IPS-15b (cell line): Measurements from ENCODE around the gene GYPE.
"Not testable (repeated sequence)": the region's sequence is repeated elsewhere in the genome, so short reads cannot be mapped to it uniquely, and the experiment has no call there.

ENCODE experiments used
- H3K27me3 ChIP-seq: one replicate; pipeline ENCODE4 v1.6.1; 2013; ENCODE audit warnings: low read length; ENCODE audit not compliant: control insufficient read depth, insufficient read depth
- H3K36me3 ChIP-seq: one replicate; pipeline ENCODE4 v1.6.1; 2013; ENCODE audit warnings: low read length; ENCODE audit not compliant: control insufficient read depth, insufficient read depth
- H3K4me1 ChIP-seq: one replicate; pipeline ENCODE4 v1.6.1; 2013; ENCODE audit warnings: mild to moderate bottlenecking, low read length; ENCODE audit not compliant: control insufficient read depth, insufficient read depth
- H3K4me3 ChIP-seq: one replicate; pipeline ENCODE4 v1.5.1; 2013; ENCODE audit warnings: low read depth, low read length
- H3K9ac ChIP-seq: one replicate; pipeline ENCODE4 v1.6.1; 2013; ENCODE audit warnings: low read depth, mild to moderate bottlenecking, low read length
- H3K9me3 ChIP-seq: one replicate; pipeline ENCODE4 v1.6.1; 2013; ENCODE audit warnings: mild to moderate bottlenecking, low read length; ENCODE audit not compliant: control insufficient read depth, insufficient read depth

The GYPE gene

DNA sequence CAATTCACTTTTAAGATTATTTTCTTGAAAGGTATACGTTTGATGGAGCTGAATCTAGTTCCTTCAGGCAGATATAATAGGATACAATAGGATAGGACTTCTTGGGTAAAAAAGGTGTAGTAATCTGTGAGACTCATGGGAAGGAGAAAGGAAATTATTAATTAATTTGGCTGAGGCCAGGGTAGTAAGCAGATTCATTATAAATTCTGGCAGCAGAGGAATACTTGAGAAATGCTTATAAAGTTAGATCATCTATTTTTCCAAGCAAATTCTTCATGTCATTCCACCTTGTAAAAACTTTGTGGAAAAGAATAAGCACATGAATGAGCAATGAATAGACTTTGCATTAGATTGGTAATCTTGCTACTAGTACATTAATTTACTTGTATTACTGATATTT is 46.9 kb downstream of the GYPE start:
- H3K9me3 ChIP-seq: no peaks in the 10 kb centered on the region
- no peak overlapping the region for H3K9ac ChIP-seq
- H3K27me3 ChIP-seq: no peaks in the 10 kb centered on the region
- H3K36me3 ChIP-seq: no peaks in the 10 kb centered on the region
- no peak overlapping the region for H3K4me3 ChIP-seq
- H3K4me1 ChIP-seq: no peaks in the 10 kb centered on the region

DNA sequence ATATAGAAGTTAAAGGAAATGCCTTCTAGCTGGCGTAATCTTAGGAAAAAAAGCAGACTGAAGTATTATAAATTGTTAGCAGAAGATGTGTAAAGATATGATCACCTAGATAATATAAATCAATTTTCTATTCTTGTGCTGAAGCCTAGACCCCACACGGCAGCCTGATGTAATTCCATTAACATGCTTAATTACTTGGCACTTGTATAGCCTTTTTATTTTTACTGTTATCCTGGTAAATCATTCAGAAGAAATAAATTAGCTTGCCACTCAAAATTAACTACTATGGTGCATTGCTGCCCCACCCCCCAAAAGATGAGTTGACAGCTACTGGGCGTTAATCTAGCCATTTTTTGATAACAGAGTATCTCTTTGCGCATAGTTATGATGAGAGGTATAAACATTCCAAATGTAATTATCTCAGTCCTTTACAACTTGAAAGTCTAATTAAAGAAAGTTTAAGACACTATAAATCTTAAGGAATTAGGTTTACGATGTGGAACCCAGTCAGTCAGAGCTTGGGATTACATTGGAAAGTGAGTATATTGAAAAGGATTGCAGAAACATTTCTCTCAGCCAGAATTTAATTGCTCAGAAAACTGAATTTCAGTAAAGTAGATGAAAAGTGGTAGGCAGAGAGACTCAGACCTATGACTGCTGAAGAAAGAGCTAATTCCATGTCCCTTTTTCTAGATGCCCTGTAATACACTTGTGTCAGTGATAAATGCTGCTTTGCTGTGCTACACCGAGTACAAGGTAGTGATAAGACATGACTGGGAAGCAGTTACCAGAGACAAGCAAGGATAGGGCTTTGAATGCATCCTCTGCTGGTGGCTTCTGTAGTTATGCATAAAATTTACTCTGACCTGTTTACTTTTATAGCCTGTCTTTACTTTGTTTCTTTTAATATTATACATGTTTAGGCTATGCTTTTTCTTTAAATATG is 47.7 kb downstream of the GYPE start:
- not testable (repeated sequence) for H3K9me3 ChIP-seq, H3K36me3 ChIP-seq, H3K4me1 ChIP-seq, H3K9ac ChIP-seq, H3K27me3 ChIP-seq, H3K4me3 ChIP-seq

DNA sequence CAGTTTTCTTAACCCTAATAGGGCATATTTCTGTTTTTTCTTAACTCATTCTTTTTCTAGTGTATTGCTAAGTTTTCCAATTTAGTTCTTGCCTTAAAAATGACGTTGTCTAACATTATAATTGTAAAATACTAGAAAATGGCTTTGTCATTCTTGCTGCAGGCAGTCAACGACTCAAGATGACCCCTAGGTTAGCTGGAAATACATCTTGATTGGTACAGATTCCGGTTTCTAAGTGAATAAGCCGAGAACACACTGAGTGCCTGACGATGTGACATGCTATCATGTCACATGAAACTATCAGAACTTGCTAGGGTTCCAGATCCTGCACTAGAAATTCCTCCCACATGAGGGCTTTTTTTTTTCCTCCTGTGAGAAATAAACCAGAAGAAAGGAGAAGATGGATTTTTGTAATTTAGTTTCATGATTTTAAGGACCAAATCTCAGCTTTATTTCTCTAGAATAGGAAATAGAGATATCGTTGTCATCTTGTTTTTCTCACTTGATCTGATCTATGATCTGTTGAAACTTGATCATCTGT is 49.3 kb downstream of the GYPE start:
- not testable (repeated sequence) for H3K9me3 ChIP-seq, H3K36me3 ChIP-seq, H3K4me3 ChIP-seq

DNA sequence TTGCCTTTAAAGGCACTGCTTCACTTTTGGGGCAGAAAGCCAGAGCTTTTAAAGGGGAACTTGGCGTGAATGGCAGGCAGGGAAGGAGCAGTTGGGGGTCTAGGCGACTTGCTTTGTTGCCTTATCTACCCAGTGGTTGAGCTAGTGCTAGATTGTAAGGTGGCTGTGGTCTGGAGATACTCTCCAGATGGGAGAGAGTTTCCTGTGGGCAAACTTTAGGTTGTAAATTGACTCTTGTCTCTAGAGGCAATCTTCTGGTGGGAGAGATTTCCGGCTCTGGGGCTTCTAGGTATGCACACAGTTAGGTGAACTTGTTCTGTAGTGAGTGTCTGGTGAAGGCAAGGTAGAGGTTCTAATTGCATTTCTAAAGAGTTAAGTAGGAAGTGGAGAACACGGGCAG is 50.7 kb downstream of the GYPE start:
- H3K9me3 ChIP-seq, H3K4me3 ChIP-seq, H3K9ac ChIP-seq, H3K4me1 ChIP-seq, H3K36me3 ChIP-seq, H3K27me3 ChIP-seq: not testable (repeated sequence)

More for the DNA sequence above, 49.3 kb downstream of the GYPE start:
- H3K27me3 ChIP-seq, H3K9ac ChIP-seq, H3K4me1 ChIP-seq: not testable (repeated sequence)

DNA sequence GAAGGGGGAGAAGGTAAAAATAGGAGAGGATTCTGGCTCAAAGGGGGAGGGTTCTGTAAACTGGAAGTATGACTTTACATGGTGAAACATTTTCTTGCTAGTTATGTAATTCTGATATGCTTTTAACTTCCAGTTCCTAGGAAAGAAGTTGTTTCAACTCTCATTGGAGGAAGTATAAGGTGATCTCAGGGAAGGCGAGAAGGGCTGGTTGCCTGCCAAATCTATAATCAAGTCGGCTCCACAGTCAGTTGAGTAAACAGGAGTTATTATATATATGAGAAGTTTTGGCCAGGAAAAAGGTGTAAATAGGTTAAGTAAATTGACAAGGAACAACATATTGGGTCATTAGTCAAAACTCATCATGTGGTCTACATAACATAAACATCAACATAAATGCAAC is 56.1 kb downstream of the GYPE start:
- not testable (repeated sequence) for H3K4me1 ChIP-seq, H3K36me3 ChIP-seq, H3K9ac ChIP-seq, H3K27me3 ChIP-seq, H3K9me3 ChIP-seq, H3K4me3 ChIP-seq

DNA sequence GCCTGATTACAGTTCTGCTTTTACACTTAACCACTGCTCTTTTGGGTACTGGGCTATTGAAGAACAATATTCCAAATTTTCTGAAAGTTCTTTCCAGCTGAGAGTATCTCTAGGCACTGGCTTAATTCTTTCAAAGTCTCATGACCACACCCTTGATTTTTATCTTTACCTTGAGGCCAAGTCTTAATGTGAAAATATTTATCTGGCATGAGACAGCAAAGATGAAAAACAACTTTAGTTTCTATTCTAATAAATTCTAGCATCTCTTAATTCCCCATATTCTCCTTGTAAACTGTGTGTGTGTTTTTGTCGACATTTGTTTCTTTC is 61.9 kb downstream of the GYPE start:
- not testable (repeated sequence) for H3K4me3 ChIP-seq, H3K4me1 ChIP-seq, H3K9ac ChIP-seq, H3K27me3 ChIP-seq, H3K9me3 ChIP-seq, H3K36me3 ChIP-seq

DNA sequence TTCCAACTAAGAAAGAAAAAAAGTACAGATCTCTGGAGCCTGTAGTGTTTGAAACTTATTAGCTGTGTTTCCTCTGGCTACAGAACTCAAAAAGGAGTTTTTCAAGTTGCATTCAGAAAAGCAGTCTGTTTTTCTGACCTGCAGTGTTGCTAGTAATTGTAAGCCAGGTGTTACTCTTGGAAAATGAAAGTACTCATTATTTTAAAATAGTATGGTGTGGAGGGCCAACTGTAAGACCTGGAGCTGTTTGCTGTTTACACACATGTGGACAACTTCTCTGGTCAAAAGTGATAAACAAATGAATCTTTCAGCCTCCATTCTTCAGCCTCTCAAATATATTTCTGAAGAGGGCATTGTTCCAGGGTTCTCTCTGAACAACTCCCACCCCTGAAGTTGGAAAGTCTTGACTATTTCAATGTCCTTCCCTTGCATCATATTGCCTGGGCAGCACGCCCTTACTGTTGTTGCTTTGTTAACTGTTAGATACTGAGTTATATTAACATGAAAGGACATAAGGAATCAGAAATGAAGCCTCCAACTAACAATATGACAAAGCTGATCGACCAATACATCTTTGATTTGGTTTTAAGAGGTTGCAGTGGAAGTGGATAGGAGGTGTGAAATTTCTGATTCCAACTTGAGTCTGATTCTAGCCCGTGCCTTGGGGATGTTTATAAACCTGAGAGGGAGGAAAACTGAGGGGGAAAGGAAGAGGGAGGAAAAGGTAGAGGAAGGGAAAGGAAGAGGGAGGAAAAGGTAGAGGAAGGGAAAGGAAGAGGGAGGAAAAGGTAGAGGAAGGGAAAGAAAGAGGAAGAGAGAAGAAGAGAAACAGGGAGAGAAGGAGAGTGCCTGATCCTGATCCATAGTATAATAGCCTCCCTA is 62.5 kb downstream of the GYPE start:
- not testable (repeated sequence) for H3K9me3 ChIP-seq, H3K4me3 ChIP-seq, H3K36me3 ChIP-seq, H3K27me3 ChIP-seq, H3K4me1 ChIP-seq, H3K9ac ChIP-seq

DNA sequence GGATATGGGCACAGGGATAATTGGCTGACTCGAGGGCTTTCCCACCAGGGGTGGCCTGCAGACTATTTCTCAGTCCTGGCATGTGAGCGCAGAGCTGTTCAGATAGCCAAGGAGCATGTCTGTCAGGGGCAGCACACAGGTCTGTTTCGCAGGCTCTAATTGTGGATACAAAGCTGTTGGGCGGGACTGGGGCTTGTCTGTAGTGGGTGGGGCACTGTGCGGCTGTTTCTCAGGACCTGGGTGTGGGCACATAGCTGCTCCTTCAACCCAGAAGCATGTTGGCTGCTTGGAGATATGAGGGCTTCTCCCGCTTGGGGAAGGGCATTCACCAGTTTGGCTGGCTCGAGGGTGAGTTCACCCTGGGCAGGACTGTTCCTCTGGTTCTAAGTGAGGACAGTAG is 65.9 kb downstream of the GYPE start:
- H3K27me3 ChIP-seq: not testable (repeated sequence)

DNA sequence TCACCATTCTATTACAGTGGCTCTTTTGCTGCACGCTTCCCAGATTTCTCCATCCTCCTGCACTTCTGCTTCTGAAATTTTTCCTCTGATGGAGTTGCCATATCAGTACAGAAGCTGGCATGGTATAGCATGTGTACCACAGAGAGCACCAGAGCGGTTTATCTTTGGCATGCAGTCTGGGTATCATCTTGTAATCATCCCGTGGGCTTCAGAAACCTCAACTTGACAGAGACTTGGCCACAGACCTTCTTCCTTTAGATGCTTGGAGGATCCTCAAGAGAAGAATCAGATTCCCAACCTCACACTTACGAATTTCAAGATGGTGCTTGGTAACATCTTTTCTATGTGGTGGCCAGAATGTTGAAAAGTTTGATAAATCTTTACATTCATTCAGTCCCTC is 71.2 kb downstream of the GYPE start:
- H3K9me3 ChIP-seq, H3K27me3 ChIP-seq, H3K4me3 ChIP-seq, H3K4me1 ChIP-seq, H3K36me3 ChIP-seq, H3K9ac ChIP-seq: not testable (repeated sequence)

More for the DNA sequence above, 65.9 kb downstream of the GYPE start:
- H3K9me3 ChIP-seq, H3K4me1 ChIP-seq, H3K4me3 ChIP-seq, H3K9ac ChIP-seq, H3K36me3 ChIP-seq: not testable (repeated sequence)

DNA sequence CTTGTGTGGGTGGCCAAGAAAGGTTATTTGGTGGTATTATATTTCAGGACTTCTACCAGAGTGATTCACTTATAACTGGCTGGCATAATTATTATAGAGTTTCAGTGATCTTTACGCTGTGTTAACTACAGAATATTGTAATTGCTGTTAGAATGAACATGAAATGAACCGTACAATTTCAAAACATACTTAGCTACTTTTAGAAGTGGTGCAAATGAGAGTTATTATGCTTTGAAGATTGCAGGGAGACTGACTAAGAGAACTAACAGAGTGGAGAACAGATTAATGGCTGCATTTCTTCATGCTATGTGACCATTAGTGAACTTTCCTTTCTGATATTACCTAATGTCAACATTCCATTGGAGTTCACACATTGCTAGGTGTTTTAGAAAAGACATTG is 71.7 kb downstream of the GYPE start:
- not testable (repeated sequence) for H3K9me3 ChIP-seq, H3K4me3 ChIP-seq, H3K27me3 ChIP-seq, H3K9ac ChIP-seq, H3K4me1 ChIP-seq, H3K36me3 ChIP-seq

DNA sequence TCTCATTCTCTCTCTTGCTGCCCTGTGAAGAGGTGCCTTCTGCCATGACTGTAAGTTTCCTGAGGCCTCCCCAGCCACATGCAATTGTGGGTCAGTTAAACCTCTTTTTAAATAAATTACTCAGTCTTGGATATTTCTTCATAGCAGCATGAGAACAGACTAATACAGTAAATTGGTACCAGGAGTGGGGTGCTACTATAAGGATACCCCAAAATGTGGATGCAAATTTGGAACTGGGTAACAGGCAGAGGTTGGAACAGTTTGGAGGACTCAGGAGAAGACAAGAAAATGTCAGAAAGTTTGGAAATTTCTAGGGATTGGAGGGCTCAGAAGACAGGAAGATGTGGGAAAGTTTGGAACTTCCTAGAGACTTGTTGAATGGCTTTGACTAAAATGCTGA is 74.8 kb downstream of the GYPE start:
- H3K27me3 ChIP-seq: not testable (repeated sequence)

DNA sequence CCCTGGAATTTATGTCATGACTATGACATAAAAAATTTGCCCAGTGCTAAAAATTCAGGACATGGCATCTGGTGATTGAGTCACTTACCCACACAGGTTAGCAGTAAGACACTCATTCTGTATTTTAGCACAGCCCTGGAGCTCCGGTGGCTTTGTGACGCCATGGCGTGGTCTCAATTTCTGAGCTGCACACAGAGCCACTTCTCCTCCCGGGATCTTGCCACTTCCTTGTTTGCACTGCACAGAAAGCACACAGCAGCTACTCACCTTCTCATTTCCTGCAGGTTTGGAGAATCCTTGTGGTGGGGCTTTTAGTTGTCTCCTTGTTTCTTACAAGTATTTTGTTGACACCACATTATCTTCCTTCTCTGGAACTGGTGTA is 76.1 kb downstream of the GYPE start:
- not testable (repeated sequence) for H3K27me3 ChIP-seq, H3K4me3 ChIP-seq, H3K4me1 ChIP-seq, H3K9me3 ChIP-seq, H3K36me3 ChIP-seq, H3K9ac ChIP-seq

More for the DNA sequence above, 74.8 kb downstream of the GYPE start:
- H3K9me3 ChIP-seq, H3K9ac ChIP-seq, H3K36me3 ChIP-seq, H3K4me1 ChIP-seq, H3K4me3 ChIP-seq: not testable (repeated sequence)
